Hematopoietic multipotent progenitor cell (in vitro differentiated cells): ENCODE results near the gene GPR32. TPM values are rescaled to one million over a fixed set of nuclear protein-coding genes. Genes with fewer than 3 reads are reported as not detected.
"Not testable (repeated sequence)": the region's sequence is repeated elsewhere in the genome, so short reads cannot be mapped to it uniquely, and the experiment has no call there.

Experiments used
- DNase-seq, 3 donors: peaks; one replicate each; pipeline ENCODE4 v3.0.0-alpha.2; 2011 to 2015; ENCODE audit warnings: low read depth in 2 of 3, low spot score in 2 of 3
- total RNA-seq: library from RNA; depleted of rRNA; stranded (reverse); fragments of >200 nt; gene quantifications from one replicate; pipeline ENCODE4 v1.2.3, GENCODE V29; 2012

Gene GPR32
- total RNA-seq, 1 donor, result 0.27 TPM

DNA sequence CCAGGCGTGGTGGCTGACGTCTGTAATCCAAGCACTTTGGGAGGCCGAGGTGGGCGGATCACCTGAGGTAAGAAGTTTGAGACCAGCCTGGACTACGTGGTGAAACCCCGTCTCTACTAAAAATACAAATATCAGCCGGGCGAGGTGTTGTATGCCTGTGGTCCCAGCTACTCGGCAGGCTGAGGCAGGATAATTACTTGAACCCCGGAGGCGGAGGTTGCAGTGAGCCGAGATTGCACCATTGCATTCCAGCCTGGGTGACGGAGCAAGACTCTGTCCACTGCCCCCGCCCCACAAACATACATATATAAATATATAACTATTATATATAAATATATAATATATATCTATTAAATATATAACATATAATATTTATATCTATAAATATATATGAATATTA lies 23.1 kb upstream of the GPR32 start:
- DNase-seq, result not testable (repeated sequence)

DNA sequence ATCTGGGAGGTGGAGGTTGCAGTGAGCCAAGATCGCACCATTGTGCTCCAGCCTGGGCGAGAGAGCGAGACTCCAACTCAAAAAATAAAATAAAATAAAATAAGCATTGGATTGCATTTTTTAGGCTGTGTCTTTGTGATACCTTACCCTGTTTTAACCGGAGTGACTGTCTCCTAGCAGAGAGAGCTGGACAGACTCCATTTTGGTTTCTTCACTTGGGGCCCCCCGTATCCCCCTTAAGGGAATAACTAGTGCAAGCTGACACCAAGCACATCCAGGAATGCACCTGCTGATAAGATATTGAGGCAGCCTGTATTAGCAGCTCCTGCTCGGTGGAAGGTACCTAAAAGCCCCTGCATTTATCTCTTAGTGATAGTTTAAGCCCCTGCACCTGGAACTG lies 20.8 kb upstream of the GPR32 start:
- no peak for DNase-seq

DNA sequence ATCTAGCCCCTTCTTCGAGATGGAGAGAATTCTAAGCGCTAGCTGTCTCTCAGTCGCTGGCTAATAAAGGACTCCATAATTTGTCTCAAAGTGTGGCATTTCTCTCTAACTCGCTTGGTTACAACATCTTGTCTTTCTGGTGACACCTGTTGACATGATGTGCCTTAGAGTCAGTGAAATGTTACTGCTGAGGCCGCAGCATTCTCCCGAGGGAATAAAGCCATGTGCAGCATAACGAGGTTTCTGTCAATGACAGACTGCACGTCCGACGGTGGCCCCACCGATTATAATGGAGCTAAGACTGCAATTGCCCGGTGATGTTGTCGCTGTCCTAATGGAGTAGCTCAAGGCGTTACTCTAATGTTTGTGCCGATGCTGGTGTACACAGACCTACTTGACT lies 20.3 kb upstream of the GPR32 start:
- DNase-seq, result no peak

DNA sequence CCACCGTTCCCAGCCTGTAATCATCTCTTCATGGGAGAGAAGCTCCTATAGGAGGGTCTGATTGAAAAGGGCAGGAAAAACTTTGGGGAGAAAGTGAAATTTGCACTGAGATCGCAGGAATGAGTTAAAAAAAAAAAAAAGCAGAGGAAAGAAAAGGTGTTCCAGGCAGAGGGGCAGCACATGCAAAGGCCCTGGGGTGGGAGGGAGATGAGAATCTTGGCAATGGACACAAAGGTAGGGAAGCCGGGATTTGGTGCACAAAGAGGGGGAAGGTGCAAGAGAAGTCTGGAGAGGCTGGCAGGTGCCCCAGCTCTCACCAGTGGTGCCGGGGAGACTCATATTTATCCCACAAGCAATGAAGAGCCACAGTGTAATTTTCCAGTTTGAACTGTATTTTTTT lies 16.4 kb upstream of the GPR32 start:
- DNase-seq, result no peak

DNA sequence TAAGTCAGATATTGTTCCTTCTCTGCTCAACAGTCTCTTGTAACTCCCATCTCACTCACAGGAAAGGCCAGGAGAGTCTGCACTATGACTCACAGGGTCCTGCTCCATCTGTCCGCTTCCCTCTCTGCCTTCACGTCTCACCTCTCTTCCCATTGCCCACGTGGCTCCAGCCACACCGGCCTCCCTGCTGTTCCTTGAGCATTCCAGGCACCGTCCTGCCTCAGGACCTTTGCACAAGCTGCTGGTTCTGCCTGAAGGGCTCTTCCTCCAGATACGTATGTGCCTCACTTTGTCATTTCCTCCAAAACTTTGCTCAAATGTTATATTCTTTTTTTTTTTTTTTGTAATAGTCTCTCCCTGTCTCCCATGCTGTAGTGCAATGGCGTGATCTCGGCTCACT lies 14.0 kb upstream of the GPR32 start:
- DNase-seq, result not testable (repeated sequence)

DNA sequence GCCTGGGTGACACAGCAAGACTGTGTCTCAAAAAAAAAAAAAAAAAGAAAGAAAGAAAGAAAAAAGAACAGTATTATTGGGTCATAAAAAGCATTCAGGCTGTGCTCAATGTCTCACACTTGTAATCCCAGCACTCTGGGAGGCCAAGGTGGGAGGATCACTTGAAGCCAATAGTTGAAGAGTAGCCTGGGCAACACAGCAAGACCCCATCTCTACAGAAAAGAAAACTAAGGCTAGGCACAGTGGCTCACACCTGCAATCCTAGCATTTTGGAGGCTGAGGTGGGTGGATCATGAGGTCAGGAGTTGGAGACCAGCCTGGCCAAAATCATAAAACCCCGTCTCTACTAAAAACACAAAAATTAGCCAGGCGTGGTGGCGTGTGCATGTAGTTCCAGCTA lies 12.6 kb upstream of the GPR32 start:
- not testable (repeated sequence) for DNase-seq

DNA sequence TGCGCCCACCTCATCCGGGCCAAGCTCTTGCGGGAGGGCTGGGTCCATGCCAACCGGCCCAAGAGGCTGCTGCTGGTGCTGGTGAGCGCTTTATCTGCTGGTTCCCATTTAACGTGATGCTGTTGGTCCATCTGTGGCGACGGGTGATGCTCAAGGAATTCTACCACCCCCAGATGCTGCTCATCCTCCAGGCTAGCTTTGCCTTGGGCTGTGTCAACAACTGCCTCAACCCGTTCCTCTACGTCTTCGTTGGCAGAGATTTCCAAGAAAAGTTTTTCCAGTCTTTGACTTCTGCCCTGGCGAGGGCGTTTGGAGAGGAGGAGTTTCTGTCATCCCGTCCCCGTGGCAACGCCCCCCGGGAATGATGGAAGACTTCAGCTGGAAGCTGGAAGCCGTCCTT lies 11.2 kb upstream of the GPR32 start:
- DNase-seq, result not testable (repeated sequence)

DNA sequence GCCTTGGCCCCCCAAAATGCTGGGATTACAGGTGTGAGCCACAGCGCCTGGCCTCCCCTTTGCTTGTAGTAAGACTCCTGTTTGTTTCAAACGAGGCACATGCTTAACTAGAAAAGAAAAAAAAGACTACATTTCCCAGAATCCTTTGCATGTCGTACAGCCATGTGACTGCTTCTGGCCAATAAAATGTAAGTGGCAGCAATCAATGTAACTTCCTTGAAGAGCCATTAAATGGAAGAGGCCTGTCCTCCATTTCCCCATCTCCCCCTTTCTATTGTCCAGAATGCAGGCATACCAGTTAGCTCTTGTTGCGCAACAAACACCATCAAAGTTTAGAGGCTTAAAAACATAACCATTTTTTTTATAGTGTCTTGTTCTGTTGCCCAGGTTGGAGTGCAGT lies 10.4 kb upstream of the GPR32 start:
- peak in 2 of 3 donors; percentile 17 to 45 for DNase-seq

DNA sequence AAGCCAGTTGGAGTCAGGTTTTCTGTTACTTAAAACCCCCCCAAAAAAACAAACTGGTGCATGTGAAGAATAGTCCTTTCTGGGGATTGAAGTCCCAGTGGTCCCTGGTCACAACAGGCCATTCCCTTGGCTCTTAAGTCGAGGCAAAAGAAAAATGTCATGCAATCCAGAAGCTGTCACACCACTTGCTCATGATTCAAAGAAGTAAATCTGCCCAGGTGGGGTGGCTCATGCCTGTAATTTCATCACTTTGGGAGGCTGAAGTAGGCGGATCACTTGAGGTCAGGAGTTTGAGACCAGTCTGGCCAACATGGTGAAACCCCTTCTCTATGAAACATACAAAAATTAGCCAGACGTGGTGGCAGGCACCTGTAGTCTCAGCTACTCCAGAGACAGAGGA lies 8.8 kb upstream of the GPR32 start:
- not testable (repeated sequence) for DNase-seq

DNA sequence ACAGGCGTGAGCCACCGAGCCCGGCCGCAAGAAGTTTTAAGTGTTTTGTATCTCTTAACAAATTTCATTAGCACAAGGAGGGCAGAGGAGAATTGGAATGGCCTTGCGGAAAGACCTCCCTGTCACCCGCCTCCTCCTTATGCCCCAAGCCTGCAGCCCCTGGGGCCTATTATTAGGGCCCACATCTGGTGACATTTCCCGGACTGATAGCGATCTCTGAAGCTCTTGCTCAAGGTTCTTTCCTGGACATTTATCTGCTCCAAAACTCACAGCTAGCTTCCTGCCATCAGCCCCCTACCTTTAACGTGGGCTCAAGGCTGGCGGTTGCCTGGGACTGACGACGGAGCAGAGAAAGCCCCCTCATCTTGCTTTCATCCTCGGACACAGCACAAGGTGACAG lies 6.7 kb upstream of the GPR32 start:
- DNase-seq, result not testable (repeated sequence)

DNA sequence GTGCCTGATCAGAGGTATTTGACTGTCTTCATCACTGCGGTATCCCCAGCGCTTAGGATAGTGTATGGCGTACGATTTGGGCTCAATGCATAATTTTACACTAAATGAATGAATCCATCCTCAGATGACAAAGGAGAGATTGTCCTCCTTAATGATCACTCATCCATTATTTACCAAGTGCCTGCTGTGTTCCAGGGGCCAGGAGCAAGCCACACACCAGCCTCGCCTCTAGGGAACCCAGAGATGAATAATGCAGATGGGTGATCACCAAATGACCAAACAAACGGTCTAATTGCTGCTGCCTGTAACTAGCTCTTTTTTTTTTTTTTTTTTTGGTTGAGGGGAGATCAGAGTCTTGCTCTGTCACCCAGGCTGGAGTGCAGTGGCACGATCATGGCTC lies 5.9 kb upstream of the GPR32 start:
- no peak for DNase-seq

DNA sequence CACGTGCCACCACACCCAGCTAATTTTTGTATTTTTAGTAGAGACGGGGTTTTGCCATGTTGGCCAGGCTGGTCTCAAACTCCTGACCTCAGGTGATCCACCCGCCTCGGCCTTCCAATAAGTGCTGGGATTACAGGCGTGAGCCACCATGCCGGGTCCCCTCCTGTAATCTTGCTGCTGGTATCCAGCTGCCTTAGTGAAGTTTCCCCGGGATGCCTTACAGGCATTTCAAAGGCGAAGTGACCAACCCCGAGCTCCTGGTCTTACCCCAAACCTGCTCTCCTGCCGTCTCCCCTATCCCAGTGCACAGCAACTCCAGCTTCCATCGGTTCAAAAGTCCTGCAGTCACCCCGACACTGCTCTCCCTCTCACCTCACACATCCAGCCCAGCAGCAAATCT lies 3.5 kb upstream of the GPR32 start:
- not testable (repeated sequence) for DNase-seq

DNA sequence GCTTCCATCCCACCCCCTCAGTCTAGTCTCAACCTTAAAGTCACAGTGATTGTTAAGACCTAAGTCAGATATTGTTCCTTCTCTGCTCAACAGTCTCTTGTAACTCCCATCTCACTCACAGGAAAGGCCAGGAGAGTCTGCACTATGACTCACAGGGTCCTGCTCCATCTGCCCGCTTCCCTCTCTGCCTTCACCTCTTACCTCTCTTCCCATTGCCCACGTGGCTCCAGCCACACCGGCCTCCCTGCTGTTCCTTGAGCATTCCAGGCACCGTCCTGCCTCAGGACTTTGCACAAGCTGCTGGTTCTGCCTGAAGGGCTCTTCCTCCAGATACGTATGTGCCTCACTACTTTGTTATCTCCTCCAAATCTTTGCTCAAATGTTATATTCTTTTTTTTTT lies 3.0 kb upstream of the GPR32 start:
- not testable (repeated sequence) for DNase-seq

DNA sequence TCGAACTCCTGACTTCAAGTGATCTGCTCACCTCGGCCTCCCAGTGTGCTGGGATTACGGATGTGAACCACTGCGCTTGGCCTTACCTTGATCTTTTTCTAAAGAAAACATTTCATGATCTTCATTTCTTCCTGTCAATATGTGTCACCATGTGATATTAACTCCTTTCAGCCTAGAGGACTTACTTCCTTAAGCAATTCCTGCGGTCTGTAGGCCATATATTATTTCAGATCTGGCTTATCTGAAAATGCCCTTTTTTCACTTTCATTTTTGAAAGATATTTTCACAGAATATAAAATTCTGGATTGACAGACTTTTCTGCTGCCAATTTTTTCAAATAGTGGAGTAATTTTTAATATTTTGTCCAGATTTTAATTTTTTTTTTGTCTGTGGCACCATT lies 2.0 kb upstream of the GPR32 start:
- peak in 2 of 3 donors; percentile 31 to 50 for DNase-seq

DNA sequence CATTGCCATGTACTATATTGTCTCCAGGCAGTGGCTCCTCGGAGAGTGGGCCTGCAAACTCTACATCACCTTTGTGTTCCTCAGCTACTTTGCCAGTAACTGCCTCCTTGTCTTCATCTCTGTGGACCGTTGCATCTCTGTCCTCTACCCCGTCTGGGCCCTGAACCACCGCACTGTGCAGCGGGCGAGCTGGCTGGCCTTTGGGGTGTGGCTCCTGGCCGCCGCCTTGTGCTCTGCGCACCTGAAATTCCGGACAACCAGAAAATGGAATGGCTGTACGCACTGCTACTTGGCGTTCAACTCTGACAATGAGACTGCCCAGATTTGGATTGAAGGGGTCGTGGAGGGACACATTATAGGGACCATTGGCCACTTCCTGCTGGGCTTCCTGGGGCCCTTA lies 624 bp downstream of the GPR32 start:
- no peak for DNase-seq

DNA sequence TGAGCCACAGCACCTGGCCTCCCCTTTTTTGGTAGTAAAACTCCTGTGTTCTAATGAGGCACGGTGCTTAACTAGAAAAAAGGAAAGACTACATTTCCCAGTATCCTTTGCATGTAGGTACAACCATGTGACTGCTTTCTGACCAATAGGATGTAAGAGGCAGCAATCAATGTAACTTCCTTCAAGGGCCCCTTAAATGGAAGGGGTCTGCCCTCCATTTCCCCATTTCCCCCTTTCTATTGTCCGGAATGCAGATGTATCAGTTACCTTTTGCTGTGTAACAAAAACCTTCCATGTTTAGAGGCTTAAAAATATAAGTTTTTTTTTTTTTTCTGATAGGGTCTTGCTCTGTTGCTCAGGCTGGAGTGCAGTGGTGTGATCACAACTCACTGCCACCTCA lies 2.2 kb downstream of the GPR32 start:
- peak in 1 of 3 donors; percentile 20 for DNase-seq

DNA sequence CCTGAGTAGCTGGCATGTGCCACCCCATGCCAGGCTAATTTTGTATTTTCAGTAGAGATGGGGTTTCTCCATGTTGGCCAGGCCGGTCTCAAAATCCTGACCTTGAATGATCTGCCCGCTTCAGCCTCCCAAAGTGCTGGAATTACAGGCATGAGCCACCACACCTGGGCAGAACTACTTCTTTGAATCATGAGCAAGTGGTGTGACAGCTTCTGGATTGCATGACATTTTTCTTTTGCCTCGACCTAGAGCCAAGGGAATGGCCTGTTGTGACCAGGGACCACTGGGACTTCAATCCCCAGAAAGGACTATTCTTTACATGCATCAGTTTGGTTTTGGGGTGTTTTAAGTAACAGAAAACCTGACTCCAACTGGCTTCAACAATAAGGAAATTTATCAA lies 2.6 kb downstream of the GPR32 start:
- not testable (repeated sequence) for DNase-seq

DNA sequence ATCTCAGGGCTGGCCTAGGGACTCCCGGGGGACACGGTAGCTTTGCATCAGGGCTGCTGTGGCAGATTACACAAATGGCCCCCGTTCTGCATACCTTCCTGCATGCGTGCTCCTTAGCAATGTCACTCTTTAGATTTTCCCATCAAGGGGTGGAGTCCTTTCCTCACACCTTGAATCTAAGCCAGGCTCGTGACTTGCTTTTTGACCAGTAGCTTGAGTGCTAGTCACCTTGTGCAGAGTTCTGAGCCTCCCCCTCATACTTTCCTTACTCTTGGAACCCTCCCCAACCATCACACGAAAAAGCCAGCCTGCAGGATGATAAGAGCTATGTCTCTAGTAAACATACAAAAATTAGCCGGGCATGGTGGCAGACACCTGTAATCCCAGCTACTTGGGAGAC lies 3.2 kb downstream of the GPR32 start:
- not testable (repeated sequence) for DNase-seq

DNA sequence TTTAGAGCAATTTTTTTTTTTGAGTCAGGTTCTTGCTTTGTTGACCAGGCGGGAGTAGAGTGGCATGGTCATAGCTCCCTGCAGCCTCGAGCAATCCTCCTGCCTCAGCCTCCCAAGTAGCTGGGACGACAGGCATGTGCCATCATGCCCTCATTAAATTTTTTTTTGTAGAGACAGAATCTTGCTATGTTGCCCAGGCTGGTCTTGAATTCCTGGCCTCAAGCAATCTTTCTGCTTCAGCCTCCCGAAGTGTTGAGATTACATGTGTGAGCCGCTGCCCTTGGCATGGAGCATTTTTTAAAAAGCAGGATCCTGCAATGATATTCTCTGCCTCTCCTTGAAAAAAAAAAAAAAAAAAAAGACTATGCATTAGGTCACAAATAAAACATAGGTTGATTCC lies 5.9 kb downstream of the GPR32 start:
- DNase-seq, result no peak

DNA sequence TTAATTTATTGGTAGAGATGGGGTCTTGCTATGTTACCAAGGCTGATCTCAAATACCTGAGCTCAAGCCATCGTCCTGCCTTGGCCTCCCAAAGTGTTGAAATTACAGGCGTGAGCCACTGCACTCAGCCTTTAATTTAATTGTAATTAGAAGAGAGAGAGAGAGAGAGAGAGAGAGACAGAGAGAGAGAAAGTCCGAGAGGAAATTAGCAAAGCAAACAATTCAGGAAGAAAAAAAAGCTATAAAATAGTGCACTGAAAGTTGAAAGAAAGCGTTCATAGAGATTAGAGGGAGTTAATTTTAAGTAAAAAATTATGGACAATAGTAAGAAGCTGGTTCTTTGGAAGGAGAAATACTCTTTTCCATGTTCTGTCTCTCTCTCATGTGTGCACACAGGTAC lies 7.0 kb downstream of the GPR32 start:
- no peak for DNase-seq

DNA sequence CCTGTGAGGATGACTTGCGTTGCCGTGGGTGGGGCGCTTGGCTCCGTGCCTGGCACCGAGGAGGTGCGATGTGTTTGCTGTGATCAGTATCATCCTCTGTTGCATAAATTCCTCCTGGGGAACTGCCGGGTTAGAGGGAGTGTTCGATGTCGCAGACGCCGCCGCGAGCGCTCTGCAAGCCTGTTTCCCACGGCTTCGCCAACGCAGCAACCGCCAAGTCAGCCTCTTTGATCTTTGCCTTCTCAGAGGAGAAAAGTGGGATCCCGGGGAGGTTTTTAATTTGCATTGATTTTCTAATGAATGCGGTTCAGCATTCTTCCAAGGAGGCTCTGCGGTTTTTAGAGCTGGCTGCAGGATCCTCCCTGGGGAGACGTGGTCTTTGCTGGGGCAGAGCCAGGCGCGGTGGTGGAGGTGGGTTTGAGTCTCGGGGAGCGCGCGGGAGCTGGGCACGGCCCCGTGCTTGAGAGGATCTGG lies 7.6 kb downstream of the GPR32 start:
- peak in 2 of 3 donors; percentile 26 to 27 for DNase-seq

DNA sequence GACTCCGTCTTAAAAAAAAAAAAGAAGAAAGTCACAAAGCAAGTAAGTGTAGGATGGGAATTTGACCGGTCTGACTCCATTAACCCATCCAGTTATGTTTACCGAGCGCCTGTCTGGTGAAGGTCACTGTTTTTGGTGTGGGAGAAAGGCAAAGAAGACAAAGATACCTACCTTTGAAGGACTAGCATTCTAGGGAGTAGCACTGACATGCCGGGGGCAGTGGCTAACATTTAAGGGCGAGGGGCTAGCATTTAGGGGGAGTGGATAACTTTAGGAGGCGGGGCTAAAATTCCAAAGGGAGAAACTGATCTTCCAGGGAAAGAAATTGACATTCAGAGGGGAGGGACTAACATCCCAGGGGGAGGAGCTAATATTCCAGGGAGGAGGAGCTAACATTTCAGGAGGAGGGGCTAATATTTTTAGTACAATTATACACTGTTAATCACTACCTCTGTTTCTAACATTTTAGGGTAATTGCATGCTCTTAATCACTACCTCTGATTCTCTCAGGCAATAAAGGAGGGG lies 8.7 kb downstream of the GPR32 start:
- DNase-seq, result no peak
